GM12891 (cell line): ENCODE data around the gene TGFBR2. TPM values are rescaled to one million over a fixed set of nuclear protein-coding genes. Genes with fewer than 3 reads are reported as not detected.
A peak's percentile ranks its signal among the peaks of the same experiment; 100 is the strongest.

Source experiments
- DNase-seq: peaks from one replicate; pipeline ENCODE4 v3.0.0; 2011; ENCODE audit warnings: low spot score; ENCODE audit not compliant: insufficient read length
- FAIRE-seq: peaks from 2 replicates; lab custom pipeline; 2011; peaks lifted over from hg19 to GRCh38; lab: Jason Lieb, UNC
- PAX5 ChIP-seq: IDR thresholded peaks from 2 replicates; pipeline ENCODE4 v1.6.1; 2011; ENCODE audit warnings: low read length, moderate library complexity, mild to moderate bottlenecking; ENCODE audit not compliant: insufficient read depth, severe bottlenecking
- POLR2A ChIP-seq: IDR thresholded peaks from 2 replicates; pipeline ENCODE4 v1.6.1; 2011; ENCODE audit warnings: low read depth, low read length, control low read depth
- POLR2AphosphoS5 ChIP-seq: IDR thresholded peaks from 2 replicates; pipeline ENCODE4 v1.6.1; 2011; ENCODE audit warnings: low read depth, low read length, control low read depth
- POU2F2 ChIP-seq: IDR thresholded peaks from 2 replicates; pipeline ENCODE4 v1.6.1; 2011; ENCODE audit warnings: low read depth, mild to moderate bottlenecking, control low read depth, low read length, moderate library complexity
- SPI1 ChIP-seq: IDR thresholded peaks from 2 replicates; pipeline ENCODE4 v1.6.1; 2011; ENCODE audit warnings: low read depth, low read length, control low read depth
- TAF1 ChIP-seq: IDR thresholded peaks from 2 replicates; pipeline ENCODE4 v1.6.1; 2011; ENCODE audit warnings: low read depth, low read length, control low read depth
- polyA plus RNA-seq: library from polyadenylated mRNA; unstranded; fragments of >200 nt; gene quantifications from one replicate; pipeline ENCODE4 v1.2.1, GENCODE V29; 2012; ENCODE audit warnings: low read depth, missing spikeins, inconsistent platforms; ENCODE audit not compliant: missing spikeins

TGFBR2 gene
- 0.08 TPM for polyA plus RNA-seq

DNA sequence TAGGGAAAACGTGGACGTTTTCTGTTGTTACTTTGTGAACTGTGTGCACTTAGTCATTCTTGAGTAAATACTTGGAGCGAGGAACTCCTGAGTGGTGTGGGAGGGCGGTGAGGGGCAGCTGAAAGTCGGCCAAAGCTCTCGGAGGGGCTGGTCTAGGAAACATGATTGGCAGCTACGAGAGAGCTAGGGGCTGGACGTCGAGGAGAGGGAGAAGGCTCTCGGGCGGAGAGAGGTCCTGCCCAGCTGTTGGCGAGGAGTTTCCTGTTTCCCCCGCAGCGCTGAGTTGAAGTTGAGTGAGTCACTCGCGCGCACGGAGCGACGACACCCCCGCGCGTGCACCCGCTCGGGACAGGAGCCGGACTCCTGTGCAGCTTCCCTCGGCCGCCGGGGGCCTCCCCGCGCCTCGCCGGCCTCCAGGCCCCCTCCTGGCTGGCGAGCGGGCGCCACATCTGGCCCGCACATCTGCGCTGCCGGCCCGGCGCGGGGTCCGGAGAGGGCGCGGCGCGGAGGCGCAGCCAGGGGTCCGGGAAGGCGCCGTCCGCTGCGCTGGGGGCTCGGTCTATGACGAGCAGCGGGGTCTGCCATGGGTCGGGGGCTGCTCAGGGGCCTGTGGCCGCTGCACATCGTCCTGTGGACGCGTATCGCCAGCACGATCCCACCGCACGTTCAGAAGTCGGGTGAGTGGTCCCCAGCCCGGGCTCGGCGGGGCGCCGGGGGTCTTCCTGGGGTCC lies at the start of gene TGFBR2:
TGFBR2 (plus strand) TSS at position 301 of the 731 bp plus-strand sequence; CDS start at position 584, 283 bp downstream.
- FAIRE-seq, result peak; percentile 62
- DNase-seq, result peak; percentile 29
- TF ChIP-seq PAX5, result no peak
- TF ChIP-seq SPI1, result no peak
- TF ChIP-seq POU2F2, result no peak
- no peak for TF ChIP-seq POLR2A
- no peak for TF ChIP-seq TAF1
- TF ChIP-seq POLR2AphosphoS5, result no peak

DNA sequence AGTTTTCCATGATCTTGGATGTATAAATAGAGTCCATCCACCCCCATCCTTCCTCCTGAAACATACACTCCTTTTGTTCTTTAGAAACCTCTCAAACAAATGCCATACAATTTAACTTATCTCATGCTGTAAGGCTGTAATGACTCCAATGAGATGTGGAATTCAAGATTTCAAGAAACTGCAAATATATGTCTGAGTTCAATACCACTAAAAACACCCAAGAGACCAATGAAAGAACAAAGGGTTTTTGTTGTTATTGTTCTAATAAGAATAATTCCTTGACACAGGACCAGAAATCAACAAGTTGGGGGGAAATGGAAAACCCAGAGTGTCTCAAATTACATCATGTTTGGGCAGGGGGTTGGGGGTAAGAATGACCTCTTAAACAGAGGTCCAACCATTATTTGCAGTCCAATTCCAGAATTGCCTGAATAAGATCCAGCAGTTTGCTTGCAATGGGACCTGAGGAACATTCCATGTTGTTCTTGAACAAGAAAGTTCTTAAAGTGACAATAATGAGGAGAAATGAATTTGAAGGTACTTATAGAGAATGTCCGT lies 48.6 kb upstream of the TGFBR2 start:
- no peak for DNase-seq
- FAIRE-seq, result no peak
- TF ChIP-seq POLR2A (no peak), TAF1 (no peak), POU2F2 (no peak), POLR2AphosphoS5 (no peak), PAX5 (no peak)

DNA sequence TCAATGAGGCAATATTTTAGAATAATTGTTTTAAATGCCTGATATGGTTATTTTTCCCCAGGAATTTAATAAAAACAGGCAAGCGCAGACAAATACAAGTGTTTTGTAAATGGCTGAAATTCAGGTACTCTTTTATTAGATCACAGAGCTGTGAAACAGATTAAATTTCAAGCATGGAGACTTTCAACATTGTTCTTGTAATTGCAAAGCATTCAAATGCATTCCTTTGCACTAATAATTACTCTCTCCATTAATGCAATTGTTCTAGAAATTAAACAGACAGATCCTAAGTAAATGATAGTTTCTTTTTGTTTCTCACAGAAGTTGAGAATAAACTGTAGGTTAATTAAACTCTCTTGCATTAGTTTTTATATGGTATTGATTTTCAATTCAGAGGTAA lies 42.4 kb upstream of the TGFBR2 start:
- no peak for DNase-seq
- no peak for FAIRE-seq
- TF ChIP-seq SPI1 (no peak), TAF1 (no peak), POLR2A (no peak), PAX5 (no peak), POLR2AphosphoS5 (no peak), POU2F2 (no peak)

DNA sequence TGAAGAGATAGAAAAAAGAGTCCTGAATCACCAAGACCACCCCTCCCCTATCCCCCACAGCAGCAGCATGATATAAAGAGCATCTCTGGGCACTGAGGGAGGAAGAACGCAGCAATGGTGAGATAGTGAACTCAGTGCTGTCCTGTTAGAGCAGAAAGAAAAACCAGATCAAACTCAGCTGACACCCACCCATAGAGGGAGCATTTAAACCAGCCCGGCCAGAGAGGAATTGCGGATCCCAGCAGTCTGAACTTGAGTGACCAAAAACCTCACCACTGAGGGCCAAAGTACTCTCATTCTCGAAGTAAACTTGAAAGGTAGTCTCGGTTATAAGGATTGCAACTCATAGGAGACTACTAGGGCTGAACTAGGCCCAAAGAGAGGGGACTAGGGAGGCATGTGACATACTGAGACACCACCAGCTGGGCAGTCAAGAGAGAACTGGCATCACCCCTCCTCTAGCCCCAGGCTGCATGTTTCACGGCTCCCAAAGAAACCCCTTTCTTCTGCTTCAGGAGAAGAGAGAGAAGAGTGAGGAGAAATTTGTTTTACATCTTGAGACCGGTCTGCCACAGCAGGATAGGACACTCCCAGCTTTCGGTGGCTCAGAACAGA lies 39.2 kb upstream of the TGFBR2 start:
- FAIRE-seq (no peak), DNase-seq (no peak)
- TF ChIP-seq SPI1 (no peak), POU2F2 (no peak), PAX5 (no peak), POLR2A (no peak), TAF1 (no peak), POLR2AphosphoS5 (no peak)

DNA sequence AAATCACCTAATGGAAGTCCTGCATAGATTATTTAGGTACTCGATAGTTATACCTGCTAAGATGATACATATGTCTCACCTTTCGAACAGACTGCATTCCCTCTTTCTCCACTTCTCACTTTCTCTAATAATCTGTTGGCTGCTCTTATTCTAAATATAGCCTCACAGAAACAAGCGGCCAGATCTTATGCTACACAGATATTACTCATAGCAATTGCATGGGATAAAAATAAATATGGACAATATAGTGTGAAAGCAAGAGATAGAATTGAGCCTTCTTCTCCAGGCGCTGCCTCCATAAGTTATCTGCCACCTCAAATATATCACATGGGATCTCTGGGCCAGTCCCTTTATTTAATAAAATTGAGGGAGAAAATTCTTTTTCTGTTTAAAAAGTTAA lies 29.5 kb upstream of the TGFBR2 start:
- FAIRE-seq (no peak), DNase-seq (no peak)
- TF ChIP-seq TAF1, result no peak

DNA sequence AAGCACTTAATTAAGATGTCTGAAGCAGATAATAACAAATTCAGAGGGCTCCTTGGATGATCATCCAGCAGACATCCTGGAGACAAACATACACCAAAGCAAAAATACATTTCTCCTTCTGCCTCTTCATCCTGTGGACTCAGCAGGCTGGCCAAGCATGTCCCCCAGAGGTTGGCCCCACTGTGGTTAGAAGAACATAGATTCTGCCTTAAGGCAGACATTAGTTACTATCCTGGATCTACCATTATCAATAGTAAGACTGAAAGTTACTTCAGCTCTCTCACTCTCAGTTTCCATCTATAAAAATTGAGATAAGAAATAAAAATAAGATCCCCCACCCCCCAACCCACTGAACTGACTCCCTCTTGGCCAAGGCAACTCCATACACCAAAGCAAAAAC lies 28.6 kb upstream of the TGFBR2 start:
- TF ChIP-seq POLR2AphosphoS5 (no peak), PAX5 (peak; percentile 95)
- DNase-seq, result no peak
- FAIRE-seq, result peak; percentile 67

DNA sequence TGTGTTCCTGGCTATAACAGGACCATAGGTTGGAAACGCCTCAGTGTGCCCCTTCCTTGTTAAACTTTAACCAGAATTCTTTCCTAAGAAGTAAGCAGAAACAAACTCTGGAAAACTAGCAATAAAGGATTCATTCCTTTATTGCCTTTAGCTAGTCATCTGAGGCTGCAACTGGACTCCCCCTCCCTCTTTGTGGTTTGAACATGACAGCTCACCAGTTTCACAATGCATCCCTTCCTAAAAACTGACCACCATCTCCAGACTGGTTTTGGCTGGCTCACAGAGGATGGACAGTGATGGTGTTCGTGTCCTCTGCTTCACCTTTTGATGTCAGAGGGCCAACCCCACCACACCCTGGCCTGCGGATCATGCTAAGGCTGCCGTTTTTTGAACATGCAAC lies 27.9 kb upstream of the TGFBR2 start:
- TF ChIP-seq SPI1 (0 out of 2 replicates have a peak, but pooled peaks have one; percentile 2), POLR2A (no peak)
- no peak for DNase-seq
- peak; percentile 55 for FAIRE-seq

DNA sequence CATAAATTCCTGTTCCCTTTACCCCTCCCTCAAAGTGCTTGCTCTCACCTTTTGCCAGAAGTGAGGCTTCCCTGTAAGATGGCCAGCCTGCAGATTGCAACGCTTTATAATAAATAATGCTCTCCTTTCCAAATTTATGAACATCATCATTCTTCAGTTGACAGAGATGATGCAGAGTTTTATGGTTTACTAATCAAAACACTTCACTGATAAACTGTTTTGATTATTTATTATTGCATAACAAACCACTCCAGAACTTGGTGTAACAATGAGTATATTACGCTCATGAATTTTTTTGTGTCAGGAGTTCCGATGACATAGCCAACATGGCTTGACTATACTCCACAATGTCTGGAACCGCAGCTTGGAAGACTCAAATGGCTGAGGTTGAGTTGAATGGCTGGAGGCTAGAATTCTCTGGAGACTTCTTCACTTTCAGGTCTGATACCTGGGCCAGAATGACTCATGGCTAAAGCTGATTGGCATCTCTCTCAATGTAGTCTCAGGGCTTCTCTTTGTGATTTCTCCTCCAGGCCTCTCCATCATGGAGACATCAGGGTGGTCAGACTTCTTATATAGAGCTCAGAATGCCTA lies 27.3 kb upstream of the TGFBR2 start:
- no peak for TF ChIP-seq POU2F2
- no peak for TF ChIP-seq POLR2AphosphoS5
- TF ChIP-seq TAF1, result no peak
- TF ChIP-seq PAX5, result no peak
- TF ChIP-seq SPI1, result no peak
- no peak for TF ChIP-seq POLR2A
- DNase-seq, result no peak
- no peak for FAIRE-seq

DNA sequence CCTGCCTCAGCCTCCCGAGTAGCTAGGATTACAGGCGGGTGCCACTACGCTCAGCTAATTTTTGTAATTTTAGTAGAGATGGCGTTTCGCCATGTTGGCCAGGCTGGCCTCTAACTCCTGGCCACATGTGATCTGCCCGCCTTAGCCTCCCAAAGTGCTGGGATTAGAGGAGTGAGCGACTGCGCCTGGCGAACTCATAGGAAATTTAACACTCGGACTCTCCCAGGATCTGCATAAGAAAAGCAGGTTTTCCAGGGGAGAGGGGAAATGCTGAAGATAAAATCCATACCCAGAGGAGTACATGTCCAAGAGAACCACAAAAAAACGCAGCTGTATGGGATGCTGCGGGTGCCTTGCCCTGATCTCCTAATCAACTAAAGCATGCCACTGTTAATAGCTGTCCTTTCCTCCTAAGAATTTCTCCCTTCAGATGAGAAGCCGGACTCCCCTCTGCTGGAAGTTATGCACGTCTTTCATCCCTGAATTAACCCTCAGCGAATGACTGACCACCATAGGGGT lies 25.3 kb upstream of the TGFBR2 start:
- TF ChIP-seq TAF1 (no peak), POLR2AphosphoS5 (no peak), POU2F2 (no peak), PAX5 (no peak), SPI1 (no peak), POLR2A (no peak)
- FAIRE-seq, result no peak
- no peak for DNase-seq

DNA sequence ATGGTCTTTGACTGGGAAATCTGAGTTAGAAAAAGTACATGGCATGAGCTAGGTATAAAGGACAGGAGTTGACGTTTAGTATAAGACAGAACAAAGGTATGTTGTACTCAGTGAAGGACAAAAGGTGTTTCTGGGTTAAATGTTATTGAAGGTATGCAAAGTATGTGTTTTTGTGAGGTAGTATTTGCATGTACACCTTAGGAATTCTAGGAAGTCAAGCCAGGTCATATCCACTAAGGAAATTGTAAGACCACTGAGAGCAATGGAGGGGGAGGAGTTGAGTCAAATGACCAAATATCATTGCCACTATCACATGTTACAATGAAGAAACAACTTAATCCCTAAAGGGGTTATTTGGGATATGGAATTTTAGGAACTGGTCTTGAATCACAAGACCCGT lies 24.4 kb upstream of the TGFBR2 start:
- TF ChIP-seq PAX5, result no peak
- no peak for TF ChIP-seq POLR2A
- no peak for TF ChIP-seq POLR2AphosphoS5
- TF ChIP-seq TAF1, result no peak
- no peak for TF ChIP-seq POU2F2
- no peak for TF ChIP-seq SPI1
- FAIRE-seq, result no peak
- no peak for DNase-seq

DNA sequence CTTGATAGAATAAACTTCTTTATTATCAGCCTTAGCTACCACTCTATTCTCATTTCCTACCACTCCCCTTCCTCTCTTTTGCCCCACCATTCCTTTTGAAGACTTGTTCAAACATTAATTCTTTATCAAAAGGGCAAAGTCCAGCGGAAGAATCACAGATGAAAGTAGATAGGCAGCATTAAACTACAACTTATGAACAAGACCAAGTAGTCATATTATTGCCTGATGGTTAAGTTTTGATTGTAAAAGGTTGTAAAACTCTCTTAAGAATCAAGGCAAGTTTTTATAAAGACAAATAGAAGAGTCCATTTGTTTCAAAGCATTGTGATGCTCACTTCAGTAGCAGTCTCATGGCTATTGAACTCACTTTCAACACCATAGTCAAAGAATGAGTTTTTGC lies 22.4 kb upstream of the TGFBR2 start:
- FAIRE-seq, result no peak
- no peak for TF ChIP-seq POLR2A
- TF ChIP-seq SPI1, result no peak
- DNase-seq, result no peak
